ENCODE results near the gene STEAP4. TPM values are rescaled to one million over a fixed set of nuclear protein-coding genes. Genes with fewer than 3 reads are reported as not detected.

The STEAP4 gene
- not detected for total RNA-seq

DNA sequence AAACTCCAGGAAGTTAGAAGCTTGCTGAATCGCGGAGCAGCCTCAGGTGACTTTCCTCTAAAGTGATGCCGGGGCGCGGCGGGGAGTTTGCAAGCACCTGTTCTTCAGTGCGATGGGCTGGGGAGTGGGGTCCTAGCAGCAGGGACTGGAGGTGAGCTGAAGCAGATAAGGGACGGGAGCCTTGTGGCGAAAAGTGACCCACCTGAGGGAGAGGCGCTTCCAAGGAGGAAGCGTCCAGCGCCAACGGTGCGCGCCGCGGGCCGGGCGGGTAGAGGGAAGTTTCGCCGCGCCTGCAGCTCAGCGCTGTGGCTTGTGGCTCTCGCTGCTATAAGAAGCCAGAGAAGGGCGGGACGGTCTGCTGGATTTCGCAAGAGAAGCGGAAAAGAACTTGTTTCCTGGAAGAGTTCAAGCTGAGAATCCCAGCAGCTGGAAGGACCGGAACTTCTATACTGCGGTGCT lies at the start of gene STEAP4:
TSS of gene STEAP4 (minus strand) at position 305 of the 459 bp plus-strand sequence. CDS start 22,625 bp downstream, outside the sequence.
- no peak for DNase-seq
- no peaks in the 10 kb centered on the region for H3K36me3 Mint-ChIP-seq
- H3K4me3 Mint-ChIP-seq, result peak within 1 kb of the TSS; percentile 56
- H3K4me1 Mint-ChIP-seq, result peaks cover 4% of the 10 kb centered on the region
- H3K27me3 Mint-ChIP-seq, result peaks cover 40% of the 10 kb centered on the region
- H3K9me3 Mint-ChIP-seq, result no peaks in the 10 kb centered on the region
- no peak within 1 kb of the TSS for H3K27ac Mint-ChIP-seq

GRCh38 chr7:88355011-88355410 lies 48.3 kb upstream of the STEAP4 start:
- no peak for DNase-seq
- H3K4me3 Mint-ChIP-seq, result no peak overlapping the region
- H3K9me3 Mint-ChIP-seq, result no peaks in the 10 kb centered on the region
- peaks cover 20% of the 10 kb centered on the region for H3K27me3 Mint-ChIP-seq
- no peaks in the 10 kb centered on the region for H3K36me3 Mint-ChIP-seq
- H3K27ac Mint-ChIP-seq, result no peak overlapping the region
- no peaks in the 10 kb centered on the region for H3K4me1 Mint-ChIP-seq

DNA sequence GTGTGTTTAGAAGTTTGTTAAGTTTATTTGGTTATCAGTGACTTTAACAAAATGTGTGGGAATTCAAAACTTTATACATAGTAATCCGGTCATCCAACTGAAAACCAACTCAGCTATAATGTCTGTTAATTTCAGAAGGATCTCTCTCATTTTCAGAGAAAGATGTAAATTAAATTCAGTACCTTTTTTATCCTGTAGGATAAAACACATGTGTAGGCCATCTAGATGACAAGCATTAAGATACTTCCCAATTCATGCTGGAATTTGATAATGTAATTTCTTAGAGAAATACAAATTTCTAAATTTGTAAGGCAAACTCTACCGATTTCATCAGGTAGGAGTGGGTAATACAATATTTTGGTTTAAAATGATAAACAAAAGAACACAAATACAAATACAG lies 43.4 kb upstream of the STEAP4 start:
- no peak overlapping the region for H3K4me3 Mint-ChIP-seq
- H3K9me3 Mint-ChIP-seq, result no peaks in the 10 kb centered on the region
- no peaks in the 10 kb centered on the region for H3K4me1 Mint-ChIP-seq
- no peaks in the 10 kb centered on the region for H3K36me3 Mint-ChIP-seq
- no peak overlapping the region for H3K27ac Mint-ChIP-seq
- no peak for DNase-seq
- H3K27me3 Mint-ChIP-seq, result peaks cover 12% of the 10 kb centered on the region

- Mint-ChIP-seq H3K4me1 (no peaks in the 10 kb centered on the region), H3K27ac (no peak overlapping the region), H3K4me3 (no peak overlapping the region), H3K36me3 (no peaks in the 10 kb centered on the region), H3K27me3 (peaks cover 22% of the 10 kb centered on the region), H3K9me3 (no peaks in the 10 kb centered on the region)
- DNase-seq, result no peak
Observed at GRCh38 chr7:88347517-88347916, 40.8 kb upstream of the STEAP4 start.

- H3K4me1 Mint-ChIP-seq, result no peaks in the 10 kb centered on the region
- no peak overlapping the region for H3K4me3 Mint-ChIP-seq
- H3K36me3 Mint-ChIP-seq, result no peaks in the 10 kb centered on the region
- no peak for DNase-seq
- H3K27me3 Mint-ChIP-seq, result peaks cover 22% of the 10 kb centered on the region
- no peak overlapping the region for H3K27ac Mint-ChIP-seq
- H3K9me3 Mint-ChIP-seq, result no peaks in the 10 kb centered on the region
Observed at GRCh38 chr7:88347090-88347489, 40.4 kb upstream of the STEAP4 start.

DNA sequence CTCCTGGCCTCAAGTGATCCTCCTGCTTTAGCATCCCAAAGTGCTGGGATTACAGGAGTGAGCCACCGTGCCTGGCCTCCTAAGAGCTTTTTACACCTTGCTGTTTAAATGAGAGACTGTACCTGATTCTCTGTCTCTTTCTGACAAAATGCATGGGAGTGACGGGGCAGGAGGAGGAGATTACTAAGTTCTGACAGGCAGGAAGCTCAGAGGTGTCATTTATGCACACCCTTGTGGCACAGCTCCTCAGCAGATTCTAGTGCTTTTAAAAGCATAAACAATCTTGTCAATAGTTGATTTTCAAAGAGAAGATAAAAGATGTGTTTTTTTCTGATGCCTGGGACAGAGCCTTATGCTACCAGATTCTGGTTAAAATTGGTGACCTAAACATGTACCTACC lies 39.7 kb upstream of the STEAP4 start:
- H3K27me3 Mint-ChIP-seq, result peaks cover 17% of the 10 kb centered on the region
- no peaks in the 10 kb centered on the region for H3K36me3 Mint-ChIP-seq
- H3K9me3 Mint-ChIP-seq, result no peaks in the 10 kb centered on the region
- DNase-seq, result no peak
- no peaks in the 10 kb centered on the region for H3K4me1 Mint-ChIP-seq
- H3K27ac Mint-ChIP-seq, result no peak overlapping the region
- H3K4me3 Mint-ChIP-seq, result no peak overlapping the region

GRCh38 chr7:88344956-88345832 lies 38.5 kb upstream of the STEAP4 start:
- DNase-seq, result peak; percentile 16
- Mint-ChIP-seq H3K4me1 (no peaks in the 10 kb centered on the region), H3K4me3 (no peak overlapping the region)

DNA sequence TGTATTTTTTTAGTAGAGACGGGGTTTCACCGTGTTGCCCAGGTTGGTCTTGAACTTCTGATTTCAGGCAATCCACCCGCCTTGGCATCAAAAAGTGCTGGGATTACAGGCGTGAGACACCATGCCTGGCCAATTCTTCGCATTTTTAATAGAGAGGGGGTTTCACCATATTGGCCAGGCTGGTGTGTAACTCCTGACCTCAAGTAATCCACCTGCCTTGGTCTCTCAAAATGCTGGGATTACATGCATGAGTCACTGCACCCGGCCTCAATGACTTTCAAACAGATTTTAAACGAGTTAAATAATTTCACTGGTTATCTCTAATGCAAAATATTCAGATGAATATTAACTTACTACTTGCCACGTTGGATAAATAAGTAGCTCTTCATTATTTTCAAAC lies 37.6 kb upstream of the STEAP4 start:
- DNase-seq, result no peak
- Mint-ChIP-seq H3K27ac (no peak overlapping the region), H3K4me1 (no peaks in the 10 kb centered on the region), H3K9me3 (no peaks in the 10 kb centered on the region), H3K4me3 (no peak overlapping the region), H3K36me3 (no peaks in the 10 kb centered on the region), H3K27me3 (peaks cover 17% of the 10 kb centered on the region)

More at GRCh38 chr7:88344956-88345832, 38.5 kb upstream of the STEAP4 start:
- no peaks in the 10 kb centered on the region for H3K36me3 Mint-ChIP-seq
- H3K27ac Mint-ChIP-seq, result no peak overlapping the region
- H3K27me3 Mint-ChIP-seq, result peaks cover 17% of the 10 kb centered on the region
- no peaks in the 10 kb centered on the region for H3K9me3 Mint-ChIP-seq

GRCh38 chr7:88339195-88339922 lies 32.7 kb upstream of the STEAP4 start:
- Mint-ChIP-seq H3K4me3 (no peak overlapping the region), H3K27ac (no peak overlapping the region), H3K4me1 (no peaks in the 10 kb centered on the region), H3K36me3 (no peaks in the 10 kb centered on the region), H3K27me3 (peaks cover 10% of the 10 kb centered on the region), H3K9me3 (no peaks in the 10 kb centered on the region)
- no peak for DNase-seq

GRCh38 chr7:88338503-88338902 lies 31.8 kb upstream of the STEAP4 start:
- Mint-ChIP-seq H3K27ac (no peak overlapping the region), H3K4me3 (no peak overlapping the region), H3K27me3 (peaks cover 14% of the 10 kb centered on the region), H3K9me3 (no peaks in the 10 kb centered on the region), H3K36me3 (no peaks in the 10 kb centered on the region), H3K4me1 (no peaks in the 10 kb centered on the region)
- DNase-seq, result no peak

- no peak for DNase-seq
- peaks cover 8% of the 10 kb centered on the region for H3K27me3 Mint-ChIP-seq
- no peaks in the 10 kb centered on the region for H3K36me3 Mint-ChIP-seq
- no peaks in the 10 kb centered on the region for H3K9me3 Mint-ChIP-seq
- no peaks in the 10 kb centered on the region for H3K4me1 Mint-ChIP-seq
- H3K27ac Mint-ChIP-seq, result no peak overlapping the region
- no peak overlapping the region for H3K4me3 Mint-ChIP-seq
Observed at GRCh38 chr7:88337572-88337971, 30.9 kb upstream of the STEAP4 start.

DNA sequence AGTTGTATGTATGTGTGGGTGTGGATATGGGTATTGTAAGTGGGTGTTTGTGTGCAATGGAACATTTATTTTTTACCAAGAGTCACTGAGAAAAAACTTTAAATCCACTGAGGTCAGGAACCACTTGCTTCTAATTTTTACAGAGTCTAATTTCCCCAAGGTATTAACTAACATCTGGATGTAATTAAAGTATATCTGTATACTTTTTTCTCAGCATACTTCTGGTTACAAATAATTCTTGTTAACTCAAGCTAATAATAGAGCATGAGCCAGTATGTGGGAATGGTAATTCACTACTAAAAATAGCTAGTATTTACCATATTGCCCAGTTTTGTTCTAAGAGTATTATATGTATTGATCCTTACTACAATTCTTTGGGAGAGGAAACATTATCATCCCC lies 24.6 kb upstream of the STEAP4 start:
- Mint-ChIP-seq H3K9me3 (no peaks in the 10 kb centered on the region), H3K4me1 (peaks cover 2% of the 10 kb centered on the region), H3K36me3 (no peaks in the 10 kb centered on the region), H3K27ac (no peak overlapping the region), H3K4me3 (no peak overlapping the region), H3K27me3 (peaks cover 15% of the 10 kb centered on the region)
- no peak for DNase-seq

DNA sequence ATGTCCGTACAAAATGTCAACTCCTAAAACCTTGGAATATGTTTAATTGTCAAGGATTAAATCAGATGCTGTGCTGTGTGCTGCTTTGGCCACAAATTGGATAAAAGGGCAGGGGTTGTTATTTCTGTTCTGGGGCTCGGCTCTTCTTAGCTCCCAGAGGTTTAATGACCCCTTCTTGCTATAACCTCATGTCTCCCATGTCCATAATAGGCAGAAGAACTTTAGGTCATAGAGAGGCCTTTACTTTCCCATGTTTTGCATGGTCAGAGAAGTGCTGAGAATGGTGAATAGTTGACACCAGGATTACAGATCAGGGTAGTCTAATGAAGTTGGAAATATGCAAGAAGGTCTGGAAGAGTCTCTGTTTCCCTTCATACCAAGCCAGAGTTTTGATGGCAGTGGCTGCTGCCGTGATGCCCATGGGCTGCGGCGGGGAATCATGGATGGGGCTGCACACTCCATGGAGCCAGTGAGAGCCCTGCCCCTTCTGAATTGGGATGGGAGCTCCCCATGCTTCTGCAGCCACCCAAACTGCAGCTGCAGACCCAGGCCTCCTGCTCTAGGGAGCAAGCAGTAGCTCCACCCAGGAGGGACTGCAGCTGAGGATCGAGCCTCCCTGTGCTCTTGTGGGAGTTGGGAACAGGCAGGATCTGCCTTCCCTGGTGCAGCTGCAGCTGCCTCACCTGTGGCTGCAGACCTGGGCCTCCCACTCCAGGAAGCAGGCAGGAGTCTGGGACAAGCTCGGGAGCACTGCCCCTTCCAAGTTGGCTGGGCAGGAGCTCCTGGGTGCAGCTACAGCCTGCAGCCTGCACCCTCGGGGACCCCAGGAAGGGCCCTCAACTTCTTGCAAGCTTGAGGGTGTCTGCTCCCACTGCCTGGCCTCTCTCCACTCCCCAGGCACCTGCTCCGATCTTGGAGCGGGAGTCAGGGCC lies 23.1 kb upstream of the STEAP4 start:
- Mint-ChIP-seq H3K4me3 (no peak overlapping the region), H3K4me1 (peaks cover 2% of the 10 kb centered on the region), H3K36me3 (no peaks in the 10 kb centered on the region), H3K9me3 (no peaks in the 10 kb centered on the region), H3K27me3 (peaks cover 12% of the 10 kb centered on the region), H3K27ac (no peak overlapping the region)
- no peak for DNase-seq

GRCh38 chr7:88328787-88329186 lies 22.1 kb upstream of the STEAP4 start:
- DNase-seq, result no peak
- H3K4me1 Mint-ChIP-seq, result peaks cover 2% of the 10 kb centered on the region
- no peak overlapping the region for H3K4me3 Mint-ChIP-seq
- H3K27me3 Mint-ChIP-seq, result peaks cover 10% of the 10 kb centered on the region
- H3K36me3 Mint-ChIP-seq, result no peaks in the 10 kb centered on the region
- H3K9me3 Mint-ChIP-seq, result no peaks in the 10 kb centered on the region
- H3K27ac Mint-ChIP-seq, result no peak overlapping the region

GRCh38 chr7:88324699-88325098 lies 18.0 kb upstream of the STEAP4 start:
- Mint-ChIP-seq H3K27me3 (peaks cover 13% of the 10 kb centered on the region), H3K4me3 (no peak overlapping the region), H3K9me3 (no peaks in the 10 kb centered on the region), H3K36me3 (no peaks in the 10 kb centered on the region), H3K27ac (peak overlapping the region; percentile 10), H3K4me1 (peaks cover 8% of the 10 kb centered on the region)
- DNase-seq, result no peak
